SK-N-MC (cell line): ENCODE measurements around the gene DNAJA4.

Experiments
- EZH2 ChIP-seq: fragments of 200-600 bp; sonication (generic); IDR thresholded peaks from one replicate; pipeline ENCODE4 v1.6.1; 2017; ENCODE audit warnings: antibody characterized with exemption
- POLR2AphosphoS5 ChIP-seq: IDR thresholded peaks from 2 replicates; pipeline ENCODE4 v1.6.1; 2012; ENCODE audit warnings: mild to moderate bottlenecking, low read depth, low read length, borderline replicate concordance

DNA sequence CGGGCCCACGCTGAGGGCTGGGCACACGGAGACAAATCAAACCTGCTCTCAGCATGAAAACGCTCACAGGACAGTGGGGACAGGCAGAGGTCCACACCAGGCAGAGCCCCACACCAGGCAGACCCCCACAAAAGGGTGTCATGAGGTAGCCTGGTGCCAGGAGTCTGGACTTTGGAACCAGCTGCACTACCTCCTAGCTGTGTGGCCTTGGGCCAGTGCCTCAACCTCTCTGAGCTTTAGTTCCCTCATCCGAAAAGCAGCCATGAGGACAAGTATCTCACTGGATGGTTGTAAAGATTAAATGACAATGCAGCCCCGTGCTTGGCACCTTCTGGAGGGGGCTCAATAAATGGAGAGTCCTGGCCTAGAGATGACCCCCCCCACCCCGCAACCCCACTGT, 59.3 kb downstream of the DNAJA4 start:
- no peak for TF ChIP-seq POLR2AphosphoS5
- TF ChIP-seq EZH2 = no peak
